Smooth muscle cell of the coronary artery (primary cell): ENCODE measurements around the gene BEGAIN. TPM values are rescaled to one million over a fixed set of nuclear protein-coding genes. Genes with fewer than 3 reads are reported as not detected.

Experiments
- total RNA-seq: library from RNA; depleted of rRNA; stranded (reverse); fragments of >200 nt; gene quantifications from 2 replicates; pipeline ENCODE4 v1.2.3, GENCODE V29; 2014; ENCODE audit warnings: low replicate concordance

Gene BEGAIN, protein sequence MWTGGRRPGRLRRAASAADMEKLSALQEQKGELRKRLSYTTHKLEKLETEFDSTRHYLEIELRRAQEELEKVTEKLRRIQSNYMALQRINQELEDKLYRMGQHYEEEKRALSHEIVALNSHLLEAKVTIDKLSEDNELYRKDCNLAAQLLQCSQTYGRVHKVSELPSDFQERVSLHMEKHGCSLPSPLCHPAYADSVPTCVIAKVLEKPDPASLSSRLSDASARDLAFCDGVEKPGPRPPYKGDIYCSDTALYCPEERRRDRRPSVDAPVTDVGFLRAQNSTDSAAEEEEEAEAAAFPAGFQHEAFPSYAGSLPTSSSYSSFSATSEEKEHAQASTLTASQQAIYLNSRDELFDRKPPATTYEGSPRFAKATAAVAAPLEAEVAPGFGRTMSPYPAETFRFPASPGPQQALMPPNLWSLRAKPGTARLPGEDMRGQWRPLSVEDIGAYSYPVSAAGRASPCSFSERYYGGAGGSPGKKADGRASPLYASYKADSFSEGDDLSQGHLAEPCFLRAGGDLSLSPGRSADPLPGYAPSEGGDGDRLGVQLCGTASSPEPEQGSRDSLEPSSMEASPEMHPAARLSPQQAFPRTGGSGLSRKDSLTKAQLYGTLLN
- not detected in 2 replicates for total RNA-seq

GRCh38 chr14:100587086-100587762 is at the start of gene BEGAIN:
BEGAIN (minus strand) TSS chr14:100587417; CDS start chr14:100587290, 127 bp downstream.

Other genes with a start within 250 kb of the BEGAIN start
- 11.8 and 23.9 TPM in 2 replicates for gene WDR25, start 210.9 kb downstream of the BEGAIN start, total RNA-seq
- gene DLK1, start 139.5 kb upstream of the BEGAIN start, total RNA-seq: 0.23 TPM in 1 of 2 replicates, not detected in the other
- gene MEG3, start 238.7 kb upstream of the BEGAIN start, total RNA-seq: 24.7 and 175 TPM in 2 replicates